ENCODE results near the gene IL18BP. TPM values are rescaled to one million over a fixed set of nuclear protein-coding genes. Genes with fewer than 3 reads are reported as not detected.

Gene IL18BP
- total RNA-seq, 3 donors from 2014 or later = 7.9 to 9.8 (median 9.3) TPM

- Mint-ChIP-seq H3K27me3 (ENCODE audit: low read depth) (no peaks in the 10 kb centered on the region), H3K9me3 (no peaks in the 10 kb centered on the region), H3K36me3 (ENCODE audit: insufficient read depth) (peaks cover 52% of the 10 kb centered on the region), H3K4me3 (no peak overlapping the region), H3K4me1 (ENCODE audit: low read depth) (peaks cover 2% of the 10 kb centered on the region)
- no peak for ATAC-seq
- DNase-seq = no peak
Observed at GRCh38 chr11:72012897-72013721, 14.4 kb downstream of the IL18BP start.

GRCh38 chr11:72013765-72014711, 15.3 kb downstream of the IL18BP start:
- H3K27me3 Mint-ChIP-seq (ENCODE audit: low read depth) = no peaks in the 10 kb centered on the region
- peaks cover 2% of the 10 kb centered on the region for H3K4me1 Mint-ChIP-seq (ENCODE audit: low read depth)
- DNase-seq (no peak), ATAC-seq (no peak)
- peaks cover 56% of the 10 kb centered on the region for H3K36me3 Mint-ChIP-seq (ENCODE audit: insufficient read depth)
- no peak overlapping the region for H3K4me3 Mint-ChIP-seq
- H3K9me3 Mint-ChIP-seq = no peaks in the 10 kb centered on the region

- no peak for ATAC-seq
- peaks cover 2% of the 10 kb centered on the region for H3K4me1 Mint-ChIP-seq (ENCODE audit: low read depth)
- H3K9me3 Mint-ChIP-seq = no peaks in the 10 kb centered on the region
- no peaks in the 10 kb centered on the region for H3K27me3 Mint-ChIP-seq (ENCODE audit: low read depth)
- DNase-seq = no peak
- peaks cover 58% of the 10 kb centered on the region for H3K36me3 Mint-ChIP-seq (ENCODE audit: insufficient read depth)
- H3K4me3 Mint-ChIP-seq = no peak overlapping the region
Observed at GRCh38 chr11:72014761-72015320, 16.1 kb downstream of the IL18BP start.

- DNase-seq (no peak), ATAC-seq (no peak)
- no peak overlapping the region for H3K4me3 Mint-ChIP-seq
- no peaks in the 10 kb centered on the region for H3K9me3 Mint-ChIP-seq
- H3K27me3 Mint-ChIP-seq (ENCODE audit: low read depth) = no peaks in the 10 kb centered on the region
- H3K36me3 Mint-ChIP-seq (ENCODE audit: insufficient read depth) = peaks cover 59% of the 10 kb centered on the region
- H3K4me1 Mint-ChIP-seq (ENCODE audit: low read depth) = peaks cover 2% of the 10 kb centered on the region
Observed at GRCh38 chr11:72015511-72016061, 16.9 kb downstream of the IL18BP start.

- ATAC-seq = no peak
- no peaks in the 10 kb centered on the region for H3K27me3 Mint-ChIP-seq (ENCODE audit: low read depth)
- H3K9me3 Mint-ChIP-seq = no peaks in the 10 kb centered on the region
- H3K4me3 Mint-ChIP-seq = no peak overlapping the region
- no peak for DNase-seq
- peaks cover 59% of the 10 kb centered on the region for H3K36me3 Mint-ChIP-seq (ENCODE audit: insufficient read depth)
- no peaks in the 10 kb centered on the region for H3K4me1 Mint-ChIP-seq (ENCODE audit: low read depth)
Observed at GRCh38 chr11:72018171-72018570, 19.5 kb downstream of the IL18BP start.

GRCh38 chr11:72023335-72023734, 24.6 kb downstream of the IL18BP start:
- DNase-seq (no peak), ATAC-seq (no peak)
- no peaks in the 10 kb centered on the region for H3K9me3 Mint-ChIP-seq
- peaks cover 35% of the 10 kb centered on the region for H3K36me3 Mint-ChIP-seq (ENCODE audit: insufficient read depth)
- peaks cover 21% of the 10 kb centered on the region for H3K4me1 Mint-ChIP-seq (ENCODE audit: low read depth)
- H3K4me3 Mint-ChIP-seq = no peak overlapping the region
- H3K27me3 Mint-ChIP-seq (ENCODE audit: low read depth) = no peaks in the 10 kb centered on the region

- Mint-ChIP-seq H3K36me3 (ENCODE audit: insufficient read depth) (peaks cover 29% of the 10 kb centered on the region), H3K9me3 (no peaks in the 10 kb centered on the region), H3K4me3 (no peak overlapping the region), H3K27me3 (ENCODE audit: low read depth) (no peaks in the 10 kb centered on the region), H3K4me1 (ENCODE audit: low read depth) (peaks cover 28% of the 10 kb centered on the region)
- DNase-seq (no peak), ATAC-seq (no peak)
Observed at GRCh38 chr11:72024069-72024754, 25.5 kb downstream of the IL18BP start.

- Mint-ChIP-seq H3K9me3 (no peaks in the 10 kb centered on the region), H3K36me3 (ENCODE audit: insufficient read depth) (peaks cover 22% of the 10 kb centered on the region), H3K27me3 (ENCODE audit: low read depth) (no peaks in the 10 kb centered on the region), H3K4me3 (no peak overlapping the region), H3K4me1 (ENCODE audit: low read depth) (peaks cover 39% of the 10 kb centered on the region)
- ATAC-seq (no peak), DNase-seq (no peak)
Observed at GRCh38 chr11:72026090-72026489, 27.4 kb downstream of the IL18BP start.

- Mint-ChIP-seq H3K9me3 (no peaks in the 10 kb centered on the region), H3K4me1 (ENCODE audit: low read depth) (peaks cover 44% of the 10 kb centered on the region), H3K4me3 (no peak overlapping the region), H3K27me3 (ENCODE audit: low read depth) (no peaks in the 10 kb centered on the region), H3K36me3 (ENCODE audit: insufficient read depth) (peaks cover 17% of the 10 kb centered on the region)
- no peak for DNase-seq
- no peak for ATAC-seq
Observed at GRCh38 chr11:72030472-72031045, 31.9 kb downstream of the IL18BP start.

GRCh38 chr11:72036687-72037086, 38.0 kb downstream of the IL18BP start:
- Mint-ChIP-seq H3K4me3 (no peak overlapping the region), H3K4me1 (ENCODE audit: low read depth) (peaks cover 32% of the 10 kb centered on the region), H3K27me3 (ENCODE audit: low read depth) (no peaks in the 10 kb centered on the region), H3K36me3 (ENCODE audit: insufficient read depth) (peaks cover 5% of the 10 kb centered on the region), H3K9me3 (no peaks in the 10 kb centered on the region)
- ATAC-seq (no peak), DNase-seq (no peak)

GRCh38 chr11:72037554-72038311, 39.0 kb downstream of the IL18BP start:
- no peaks in the 10 kb centered on the region for H3K9me3 Mint-ChIP-seq
- H3K4me3 Mint-ChIP-seq = no peak overlapping the region
- H3K36me3 Mint-ChIP-seq (ENCODE audit: insufficient read depth) = peaks cover 5% of the 10 kb centered on the region
- DNase-seq = no peak
- H3K27me3 Mint-ChIP-seq (ENCODE audit: low read depth) = no peaks in the 10 kb centered on the region
- peaks cover 39% of the 10 kb centered on the region for H3K4me1 Mint-ChIP-seq (ENCODE audit: low read depth)
- no peak for ATAC-seq

GRCh38 chr11:72038491-72038890, 39.8 kb downstream of the IL18BP start:
- Mint-ChIP-seq H3K27me3 (ENCODE audit: low read depth) (no peaks in the 10 kb centered on the region), H3K9me3 (no peaks in the 10 kb centered on the region), H3K36me3 (ENCODE audit: insufficient read depth) (peaks cover 5% of the 10 kb centered on the region), H3K4me3 (no peak overlapping the region), H3K4me1 (ENCODE audit: low read depth) (peaks cover 39% of the 10 kb centered on the region)
- no peak for DNase-seq
- ATAC-seq = no peak
